HCT116 (cell line): ENCODE data around the gene THSD4. TPM values are rescaled to one million over a fixed set of nuclear protein-coding genes. Genes with fewer than 3 reads are reported as not detected.

Source experiments
- ATAC-seq: fragments of 200-7000 bp; cut with Tn5 transposase; 2 replicates; pipeline ENCODE4 v1.9.1; 2020; ENCODE audit warnings: mild to moderate bottlenecking, moderate library complexity
- BruUV-seq: library from RNA; stranded (reverse); fragments of 400-500 nt; replicated peaks from 2 replicates; lab custom pipeline; 2021; lab: Mats Ljungman, UMichigan
- CTCF ChIA-PET: fragments of 300-600 bp; sonication (Branson Sonifier 250); formaldehyde crosslinking; loops from one replicate; lab custom pipeline; 2021; ENCODE audit warnings: antibody characterized with exemption; lab: Charles Lee
- POLR2A ChIA-PET: fragments of 300-600, 350-600 bp; sonication (Branson Sonifier 250); formaldehyde crosslinking; loops from one replicate; lab custom pipeline; 2021; ENCODE audit warnings: antibody characterized with exemption; lab: Charles Lee
- RAD21 ChIA-PET, 2 experiments: fragments of 300-600 bp; sonication (Branson Sonifier 250); formaldehyde crosslinking; loops; one replicate each; lab custom pipeline; 2023; ENCODE audit warnings: low total read pairs in 2 of 2; ENCODE audit not compliant: uncharacterized antibody in 2 of 2, unreplicated experiment in 2 of 2, low non-redundant PET in 1 of 2; lab: Charles Lee
- DNase-seq: peaks from one replicate; pipeline ENCODE4 v3.0.0-alpha.2; 2010; ENCODE audit warnings: low read depth, low spot score
- H2AFZ ChIP-seq: fragments of 200-600 bp; shearing (Covaris generic), sonication (generic); 2 replicates; pipeline ENCODE4 v1.6.1; 2017; ENCODE audit warnings: low read depth, mixed run types, mixed read lengths, antibody characterized with exemption, low read length; ENCODE audit not compliant: poor library complexity, severe bottlenecking
- H3K27ac ChIP-seq: 2 replicates; pipeline ENCODE4 v1.5.1; 2012; ENCODE audit warnings: low read depth, low read length
- H3K27me3 ChIP-seq: fragments of 200-600 bp; sonication (generic); 2 replicates; pipeline ENCODE4 v1.6.1; 2016; ENCODE audit warnings: mixed run types, low read length, mixed read lengths; ENCODE audit not compliant: insufficient read depth
- H3K36me3 ChIP-seq, 2 experiments: fragments of 200-500 bp in 1 of 2; fragments of 200-600 bp in 1 of 2; sonication (Bioruptor generic) in 1 of 2; sonication (generic) in 1 of 2; 2 replicates each; pipeline versions ENCODE4 v1.5.1 to v1.6.1; 2014 to 2016; ENCODE audit warnings: low read length in 2 of 2, inconsistent platforms in 1 of 2, mixed read lengths in 1 of 2, mixed run types in 1 of 2; ENCODE audit not compliant: insufficient read depth in 2 of 2, control insufficient read depth in 1 of 2
- H3K4me1 ChIP-seq, 2 experiments: fragments of 200-600 bp in 1 of 2; sonication (generic) in 1 of 2; 2 replicates each; pipeline versions ENCODE4 v1.5.1 to v1.6.1; 2012 to 2017; ENCODE audit warnings: low read length in 2 of 2, inconsistent platforms in 1 of 2, mild to moderate bottlenecking in 1 of 2, mixed read lengths in 1 of 2, mixed run types in 1 of 2, moderate library complexity in 1 of 2; ENCODE audit not compliant: insufficient read depth in 2 of 2, control insufficient read depth in 1 of 2
- H3K4me2 ChIP-seq: fragments of 200-600 bp; sonication (generic); 2 replicates; pipeline ENCODE4 v1.6.1; 2017; ENCODE audit warnings: mixed run types, low read length, mixed read lengths
- H3K4me3 ChIP-seq, 2 experiments: fragments of 200-600 bp in 1 of 2; sonication (generic) in 1 of 2; replicated peaks in 1 of 2; 2 replicates each; pipeline ENCODE4 v1.5.1; 2011 to 2016; ENCODE audit warnings: low read length in 2 of 2, control low read depth in 1 of 2, low read depth in 1 of 2, mild to moderate bottlenecking in 1 of 2, mixed read lengths in 1 of 2, mixed run types in 1 of 2
- H3K79me2 ChIP-seq: fragments of 200-600 bp; sonication (generic); 2 replicates; pipeline ENCODE4 v1.6.1; 2017; ENCODE audit warnings: mild to moderate bottlenecking, mixed run types, low read length, moderate library complexity, mixed read lengths; ENCODE audit not compliant: insufficient read depth
- H3K9ac ChIP-seq: fragments of 200-600 bp; sonication (generic); 2 replicates; pipeline ENCODE4 v1.6.1; 2016; ENCODE audit warnings: low read length, mixed read lengths
- H3K9me2 ChIP-seq: fragments of 200-600 bp; sonication (generic), shearing (Covaris generic); 2 replicates; pipeline ENCODE4 v1.6.1; 2017; ENCODE audit warnings: mixed run types, mild to moderate bottlenecking, moderate library complexity; ENCODE audit not compliant: insufficient read depth
- H3K9me3 ChIP-seq, 2 experiments: fragments of 200-500 bp in 1 of 2; fragments of 200-600 bp in 1 of 2; sonication (Bioruptor generic) in 1 of 2; sonication (generic) in 1 of 2; 2 replicates each; pipeline ENCODE4 v1.6.1; 2014 to 2017; ENCODE audit warnings: low read length in 2 of 2, mixed read lengths in 2 of 2, inconsistent platforms in 1 of 2, low read depth in 1 of 2, mild to moderate bottlenecking in 1 of 2, mixed run types in 1 of 2, moderate library complexity in 1 of 2; ENCODE audit not compliant: control insufficient read depth in 1 of 2, insufficient read depth in 1 of 2
- H4K20me1 ChIP-seq: fragments of 200-600 bp; sonication (generic), shearing (Covaris generic); 2 replicates; pipeline ENCODE4 v1.6.1; 2017; ENCODE audit warnings: mixed run types, mild to moderate bottlenecking, moderate library complexity; ENCODE audit not compliant: insufficient read depth
- ELF1 ChIP-seq: IDR thresholded peaks from 2 replicates; pipeline ENCODE4 v1.6.1; 2012; ENCODE audit warnings: low read depth, borderline replicate concordance
- EZH2 ChIP-seq: fragments of 200-600 bp; sonication (generic); IDR thresholded peaks from 2 replicates; pipeline ENCODE4 v1.6.1; 2017; ENCODE audit warnings: antibody characterized with exemption, mixed run types
- JUND ChIP-seq: IDR thresholded peaks from 2 replicates; pipeline ENCODE4 v1.6.1; 2012
- REST ChIP-seq: IDR thresholded peaks from 2 replicates; pipeline ENCODE4 v1.6.1; 2012; ENCODE audit warnings: low read depth
- SP1 ChIP-seq: IDR thresholded peaks from 2 replicates; pipeline ENCODE4 v1.6.1; 2012; ENCODE audit warnings: low read depth
- SRF ChIP-seq: IDR thresholded peaks from 2 replicates; pipeline ENCODE4 v1.6.1; 2012; ENCODE audit warnings: low read depth
- YY1 ChIP-seq: IDR thresholded peaks from 2 replicates; pipeline ENCODE4 v1.6.1; 2011; ENCODE audit warnings: low read length, low read depth, moderate library complexity, mild to moderate bottlenecking; ENCODE audit not compliant: insufficient replicate concordance; ENCODE audit errors: extremely low read depth
- ZBTB33 ChIP-seq: IDR thresholded peaks from 2 replicates; pipeline ENCODE4 v1.6.1; 2011; ENCODE audit warnings: mild to moderate bottlenecking, low read length, moderate library complexity; ENCODE audit not compliant: insufficient replicate concordance; ENCODE audit errors: extremely low read depth
- ZFX ChIP-seq: fragments of 450-650 bp; IDR thresholded peaks from 2 replicates; pipeline ENCODE4 v1.6.1; 2017
- ZNF274 ChIP-seq: fragments of 200-500 bp; sonication (Bioruptor generic); IDR thresholded peaks from 2 replicates; pipeline ENCODE4 v1.6.1; 2014; ENCODE audit warnings: mild to moderate bottlenecking, low read depth, low read length, inconsistent platforms
- intact Hi-C: fragments of 100-400 bp; cut with micrococcal nuclease; formaldehyde crosslinking; loops from 2 replicates; pipeline ENCODE4 v1.10.0; 2022
- total RNA-seq: library from RNA; stranded (reverse); gene quantifications from one replicate; pipeline ENCODE4 v1.2.1, GENCODE V29; 2021; ENCODE audit not compliant: unreplicated experiment

Gene THSD4
- total RNA-seq, 1 experiment from 2014 or later = 30.5 TPM

- Histone ChIP-seq H3K9ac (no peak overlapping the region), H4K20me1 (no peaks in the 10 kb centered on the region), H2AFZ (no peak overlapping the region), H3K27ac (no peak overlapping the region), H3K9me3 (no peaks in the 10 kb centered on the region), H3K27me3 (no peaks in the 10 kb centered on the region), H3K9me2 (no peaks in the 10 kb centered on the region), H3K4me3 (no peak overlapping the region), H3K36me3 (peaks cover 0 to 8% of the 10 kb centered on the region in 2 experiments; a peak in 1 of 4 replicates), H3K4me2 (no peak overlapping the region), H3K79me2 (no peaks in the 10 kb centered on the region), H3K4me1 (no peaks in the 10 kb centered on the region)
- CTCF ChIA-PET = no interaction called here
- ATAC-seq = no peak
- no TSS peak for BruUV-seq
- no peak for TF ChIP-seq ZBTB33
- no peak for TF ChIP-seq EZH2
- no peak for TF ChIP-seq SRF
- no peak for TF ChIP-seq REST
- TF ChIP-seq YY1 = no peak
- TF ChIP-seq ZFX = no peak
- no peak for TF ChIP-seq SP1
- TF ChIP-seq ZNF274 = no peak
- TF ChIP-seq ELF1 = no peak
- no peak for TF ChIP-seq JUND
- RAD21 ChIA-PET = no interaction called here
- DNase-seq = no peak
- intact Hi-C loops = no loop called here
- POLR2A ChIA-PET = no interaction called here
Observed at GRCh38 chr15:71826196-71826595, 710.9 kb downstream of the THSD4 start.
